ENCODE measurements around the gene MEN1.

The MEN1 gene

GRCh38 chr11:64754919-64755662 lies 55.3 kb downstream of the MEN1 start:
- no peak for DNase-seq (ENCODE audit: low read depth in 1 of 2, low spot score in 1 of 2)
- TF ChIP-seq JUND (IDR thresholded peaks at IDR 0.05; ENCODE audit: low read depth): no peak
- in situ Hi-C loops (cut with HindIII; ENCODE audit: low pct_unique_long_range_greater_than_20kb, low sequenced_read_pairs): no loop called here

DNA sequence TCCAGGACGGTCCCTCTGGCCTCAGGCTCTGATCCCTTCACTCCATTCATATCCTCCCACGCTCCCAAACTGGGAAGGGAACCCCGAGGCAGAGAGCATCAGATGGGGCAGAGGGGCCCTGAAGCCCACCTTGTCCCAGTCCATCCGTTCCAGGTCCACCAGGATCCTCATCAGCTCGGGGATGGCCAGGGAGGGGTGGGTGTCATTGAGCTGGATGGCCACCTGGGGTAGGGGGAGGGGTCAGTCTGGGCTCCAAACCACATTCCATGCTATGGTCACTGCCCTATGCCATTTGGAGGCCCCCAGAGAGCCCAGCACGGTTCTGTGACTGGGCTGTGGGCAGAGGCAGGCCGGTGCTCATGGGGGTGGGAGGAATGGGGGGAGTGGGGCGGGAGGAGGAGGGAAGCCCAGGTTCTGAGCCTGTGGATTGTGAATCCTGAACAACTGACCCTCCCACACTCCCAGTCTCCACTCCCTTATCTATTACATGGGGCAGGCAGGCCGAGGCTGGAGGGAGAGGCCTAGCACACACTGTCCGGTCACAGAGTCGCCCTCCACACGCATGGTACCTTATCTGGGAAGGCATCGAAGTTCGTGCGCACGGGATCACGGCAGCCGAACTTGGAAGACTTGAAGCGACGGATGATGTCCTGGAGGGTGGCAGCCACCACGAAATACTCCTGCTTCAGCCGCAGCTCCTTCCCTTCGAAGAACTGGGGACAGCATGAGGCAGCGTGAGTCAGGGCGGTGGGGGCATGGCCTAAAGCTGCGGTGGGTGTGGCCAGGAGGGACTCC lies 56.0 kb downstream of the MEN1 start:
- no peak for DNase-seq (ENCODE audit: low read depth in 1 of 2, low spot score in 1 of 2)
- in situ Hi-C loops (cut with HindIII; ENCODE audit: low pct_unique_long_range_greater_than_20kb, low sequenced_read_pairs): no loop called here
- no peak for TF ChIP-seq JUND (IDR thresholded peaks at IDR 0.05; ENCODE audit: low read depth)
